ENCODE measurements around the gene SSB.
"Not testable (repeated sequence)": the region's sequence is repeated elsewhere in the genome, so short reads cannot be mapped to it uniquely, and the experiment has no call there.

The SSB gene

GRCh38 chr2:169853041-169853668, 54.5 kb downstream of the SSB start:
- TF ChIP-seq CTCF (IDR thresholded peaks at IDR 0.05; ENCODE audit: insufficient read depth, missing control alignments) = no peak
- DNase-seq (ENCODE audit: insufficient read length, low spot score) = no peak
- peak; percentile 60 for FAIRE-seq

GRCh38 chr2:169855281-169856258, 56.9 kb downstream of the SSB start:
- DNase-seq (ENCODE audit: insufficient read length, low spot score); FAIRE-seq: not testable (repeated sequence)

DNA sequence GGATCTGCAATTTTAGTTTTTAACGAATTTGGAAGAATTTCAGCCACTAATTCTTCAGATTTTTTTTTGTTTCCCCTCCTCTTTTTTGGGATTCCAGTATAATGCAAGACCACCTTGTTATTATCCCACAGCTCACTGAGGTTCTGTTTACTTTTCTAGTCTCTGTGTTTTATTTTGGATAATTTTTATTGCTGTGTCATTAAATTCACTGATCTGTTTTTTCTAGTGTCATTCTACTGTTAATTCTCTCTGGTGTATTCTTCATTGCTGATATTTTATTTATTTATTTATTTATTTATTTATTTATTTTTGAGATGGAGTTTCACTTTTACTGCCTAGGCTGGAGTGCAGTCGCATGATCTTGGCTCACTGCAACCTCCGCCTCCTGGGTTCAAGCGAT, 60.8 kb downstream of the SSB start:
- FAIRE-seq (no peak), DNase-seq (ENCODE audit: insufficient read length, low spot score) (no peak)
- TF ChIP-seq CTCF (IDR thresholded peaks at IDR 0.05; ENCODE audit: insufficient read depth, missing control alignments) = no peak

GRCh38 chr2:169860149-169860548, 61.5 kb downstream of the SSB start:
- no peak for TF ChIP-seq CTCF (IDR thresholded peaks at IDR 0.05; ENCODE audit: insufficient read depth, missing control alignments)
- DNase-seq (ENCODE audit: insufficient read length, low spot score) (no peak), FAIRE-seq (peak; percentile 53)
